ENCODE results near the gene EDRF1. TPM values are rescaled to one million over a fixed set of nuclear protein-coding genes. Genes with fewer than 3 reads are reported as not detected.

Gene EDRF1
- total RNA-seq, 1 experiment from 2014 or later: 49.2 TPM

DNA sequence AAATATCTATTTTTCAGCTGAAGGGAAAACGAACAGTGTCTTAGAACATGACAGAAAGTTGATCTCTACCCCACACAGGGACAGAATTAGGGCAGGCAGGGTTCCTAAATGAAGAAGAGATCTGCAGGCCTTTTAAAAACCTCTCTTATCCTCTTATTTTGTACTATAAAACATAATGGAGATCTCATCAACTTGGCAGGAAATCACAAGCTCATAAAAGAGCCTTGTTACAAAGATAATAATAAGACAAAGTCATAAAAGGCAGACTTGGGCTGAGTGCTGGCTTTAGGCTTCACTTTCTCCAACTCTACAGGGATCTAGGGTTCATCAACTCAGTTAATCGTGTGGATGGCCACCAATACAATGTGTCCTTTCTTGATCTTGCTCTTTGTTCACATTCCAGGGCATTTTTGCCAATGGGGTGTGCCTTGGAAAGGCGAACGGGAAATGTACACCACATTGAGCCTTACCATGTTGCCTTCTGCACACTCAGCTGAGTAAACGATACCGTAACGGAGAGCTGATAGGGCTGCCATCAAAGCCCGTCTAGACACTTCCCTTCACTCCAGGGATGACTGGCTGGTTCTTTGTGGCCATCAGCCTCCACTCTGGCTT, 29.4 kb upstream of the EDRF1 start:
- RAD21 ChIA-PET (ENCODE audit: low non-redundant PET in 1 of 2, low total read pairs in 2 of 2, uncharacterized antibody in 2 of 2, unreplicated experiment in 2 of 2): no interaction called here
- H3K4me3 ChIP-seq (replicated peaks in 1 of 2; ENCODE audit: low read depth in 1 of 2, low read length in 2 of 2): no peak overlapping the region
- H3K27ac ChIP-seq (ENCODE audit: low read depth, low read length): no peak overlapping the region
- H4K20me1 ChIP-seq (ENCODE audit: insufficient read depth): no peaks in the 10 kb centered on the region
- H3K9me3 ChIP-seq (ENCODE audit: control insufficient read depth in 1 of 2, insufficient read depth in 1 of 2, low read depth in 1 of 2, low read length in 2 of 2): no peaks in the 10 kb centered on the region
- DNase-seq (ENCODE audit: low read depth, low spot score) (no peak), ATAC-seq (no peak)
- no peaks in the 10 kb centered on the region for H3K9me2 ChIP-seq (ENCODE audit: insufficient read depth)
- POLR2A ChIA-PET: interaction anchor here (0.7 kb wide), 1 partner anchor 13 kb away, joined by 3 read pairs; no protein-coding TSS in a partner anchor
- H3K4me1 ChIP-seq (ENCODE audit: control insufficient read depth in 1 of 2, insufficient read depth in 2 of 2, low read length in 2 of 2): no peaks in the 10 kb centered on the region
- intact Hi-C loops (cut with micrococcal nuclease): no loop called here
- no TSS peak for BruUV-seq (replicated peaks)
- no peaks in the 10 kb centered on the region for H3K36me3 ChIP-seq (ENCODE audit: control insufficient read depth in 1 of 2, insufficient read depth in 2 of 2, low read length in 2 of 2)
- no peak overlapping the region for H2AFZ ChIP-seq (ENCODE audit: low read depth, low read length, poor library complexity, severe bottlenecking)
- CTCF ChIA-PET: no interaction called here
- no peak overlapping the region for H3K9ac ChIP-seq (ENCODE audit: low read length)
- H3K27me3 ChIP-seq (ENCODE audit: insufficient read depth, low read length): 0 out of 2 replicates have a peak, but pooled peaks cover 4% of the 10 kb centered on the region
- no peak overlapping the region for H3K4me2 ChIP-seq (ENCODE audit: low read length)
- no peaks in the 10 kb centered on the region for H3K79me2 ChIP-seq (ENCODE audit: insufficient read depth, low read length)
- TF ChIP-seq POLR2AphosphoS5 (IDR thresholded peaks at IDR 0.05; ENCODE audit: low read depth, low read length) (no peak), YY1 (IDR thresholded peaks at IDR 0.05; ENCODE audit: extremely low read depth, insufficient replicate concordance, low read depth, low read length) (no peak), EZH2phosphoT487 (IDR thresholded peaks at IDR 0.05; ENCODE audit: borderline replicate concordance) (no peak), SP1 (IDR thresholded peaks at IDR 0.05; ENCODE audit: low read depth) (no peak), EGR1 (IDR thresholded peaks at IDR 0.05; ENCODE audit: low read depth) (no peak), FOSL1 (IDR thresholded peaks at IDR 0.05; ENCODE audit: low read depth) (no peak), ZNF274 (IDR thresholded peaks at IDR 0.05; ENCODE audit: low read depth, low read length) (no peak)
- TF ChIP-seq, protein P1, sequence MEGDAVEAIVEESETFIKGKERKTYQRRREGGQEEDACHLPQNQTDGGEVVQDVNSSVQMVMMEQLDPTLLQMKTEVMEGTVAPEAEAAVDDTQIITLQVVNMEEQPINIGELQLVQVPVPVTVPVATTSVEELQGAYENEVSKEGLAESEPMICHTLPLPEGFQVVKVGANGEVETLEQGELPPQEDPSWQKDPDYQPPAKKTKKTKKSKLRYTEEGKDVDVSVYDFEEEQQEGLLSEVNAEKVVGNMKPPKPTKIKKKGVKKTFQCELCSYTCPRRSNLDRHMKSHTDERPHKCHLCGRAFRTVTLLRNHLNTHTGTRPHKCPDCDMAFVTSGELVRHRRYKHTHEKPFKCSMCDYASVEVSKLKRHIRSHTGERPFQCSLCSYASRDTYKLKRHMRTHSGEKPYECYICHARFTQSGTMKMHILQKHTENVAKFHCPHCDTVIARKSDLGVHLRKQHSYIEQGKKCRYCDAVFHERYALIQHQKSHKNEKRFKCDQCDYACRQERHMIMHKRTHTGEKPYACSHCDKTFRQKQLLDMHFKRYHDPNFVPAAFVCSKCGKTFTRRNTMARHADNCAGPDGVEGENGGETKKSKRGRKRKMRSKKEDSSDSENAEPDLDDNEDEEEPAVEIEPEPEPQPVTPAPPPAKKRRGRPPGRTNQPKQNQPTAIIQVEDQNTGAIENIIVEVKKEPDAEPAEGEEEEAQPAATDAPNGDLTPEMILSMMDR (IDR thresholded peaks at IDR 0.05 in 2 of 3, conservative IDR thresholded peaks at IDR 0.05 in 1 of 3; ENCODE audit: borderline replicate concordance in 1 of 3, insufficient read depth in 1 of 3, low read depth in 2 of 3, low read length in 2 of 3): no peak
- TF ChIP-seq, protein P2, sequence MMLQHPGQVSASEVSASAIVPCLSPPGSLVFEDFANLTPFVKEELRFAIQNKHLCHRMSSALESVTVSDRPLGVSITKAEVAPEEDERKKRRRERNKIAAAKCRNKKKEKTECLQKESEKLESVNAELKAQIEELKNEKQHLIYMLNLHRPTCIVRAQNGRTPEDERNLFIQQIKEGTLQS (IDR thresholded peaks at IDR 0.05): no peak
